B cell (primary cell): ENCODE measurements around the gene STX1B. TPM values are rescaled to one million over a fixed set of nuclear protein-coding genes. Genes with fewer than 3 reads are reported as not detected.

Experiments used
- ATAC-seq: fragments of 200-7000 bp; cut with Tn5 transposase; one replicate; pipeline ENCODE4 v1.10.0; 2021; ENCODE audit warnings: low read depth, mild to moderate bottlenecking, moderate number of reproducible peaks, moderate library complexity
- CTCF ChIA-PET: fragments of 350-600 bp; sonication (Branson Sonifier 250); formaldehyde crosslinking; loops from one replicate; lab custom pipeline; 2021; ENCODE audit warnings: antibody characterized with exemption, inconsistent platforms; lab: Charles Lee
- POLR2A ChIA-PET: fragments of 350-600 bp; sonication (Branson Sonifier 250); formaldehyde crosslinking; loops from one replicate; lab custom pipeline; 2021; ENCODE audit warnings: antibody characterized with exemption; lab: Charles Lee
- DNase-seq: peaks from one replicate; pipeline ENCODE4 v3.0.0; 2013
- H2AFZ ChIP-seq: 2 replicates; pipeline ENCODE4 v1.6.1; 2012; ENCODE audit warnings: mild to moderate bottlenecking, low read depth, low read length; ENCODE audit not compliant: insufficient read depth, poor library complexity, severe bottlenecking
- H3K27ac ChIP-seq, 2 donors: 1 replicate in 1 of 2; 2 replicates in 1 of 2; pipeline ENCODE4 v1.5.1; 2012 to 2013; ENCODE audit warnings: low read length in 2 of 2, mild to moderate bottlenecking in 2 of 2, moderate library complexity in 1 of 2
- H3K27me3 ChIP-seq, 4 experiments: fragments of 200-600 bp in 1 of 4; sonication (generic) in 1 of 4; replicated peaks in 1 of 4; 1 replicate in 2 of 4; 2 replicates in 2 of 4; pipeline versions ENCODE4 v1.6.1 to v1.7.0; 2013 to 2016; ENCODE audit warnings: low read length in 3 of 4, mild to moderate bottlenecking in 2 of 4, mixed read lengths in 1 of 4, moderate library complexity in 1 of 4; ENCODE audit not compliant: insufficient read depth in 4 of 4, control insufficient read depth in 3 of 4; ENCODE audit errors: control extremely low read depth in 1 of 4
- H3K36me3 ChIP-seq, 2 experiments: replicated peaks in 1 of 2; 1 replicate in 1 of 2; 2 replicates in 1 of 2; pipeline versions ENCODE4 v1.6.1 to v1.7.1; 2013; ENCODE audit warnings: low read length in 1 of 2; ENCODE audit not compliant: insufficient read depth in 2 of 2, control insufficient read depth in 1 of 2; ENCODE audit errors: control extremely low read depth in 1 of 2, extremely low read depth in 1 of 2
- H3K4me1 ChIP-seq, 2 donors: fragments of 200-600 bp in 1 of 2; sonication (generic) in 1 of 2; 1 replicate in 1 of 2; 2 replicates in 1 of 2; pipeline versions ENCODE4 v1.5.1 to v1.6.1; 2013 to 2017; ENCODE audit warnings: low read length in 2 of 2; ENCODE audit not compliant: control insufficient read depth in 2 of 2, insufficient read depth in 2 of 2
- H3K4me2 ChIP-seq: replicated peaks from 2 replicates; pipeline ENCODE3; 2012; ENCODE audit warnings: mild to moderate bottlenecking, low read depth, low read length; ENCODE audit not compliant: poor library complexity, severe bottlenecking
- H3K4me3 ChIP-seq, 5 experiments: fragments of 200-600 bp in 1 of 5; sonication (generic) in 1 of 5; 1 replicate in 3 of 5; 2 replicates in 2 of 5; pipeline versions ENCODE4 v1.5.1 to v1.7.0; 2011 to 2016; ENCODE audit warnings: low read length in 4 of 5, mild to moderate bottlenecking in 4 of 5, low read depth in 2 of 5, control low read depth in 1 of 5, moderate library complexity in 1 of 5; ENCODE audit not compliant: insufficient read depth in 1 of 5; ENCODE audit errors: control extremely low read depth in 1 of 5, extremely low read depth in 1 of 5
- H3K79me2 ChIP-seq: fragments of 200-600 bp; sonication (generic); one replicate; pipeline ENCODE4 v1.6.0; 2016; ENCODE audit warnings: low read length; ENCODE audit not compliant: control insufficient read depth, insufficient read depth
- H3K9ac ChIP-seq: fragments of 200-600 bp; sonication (generic); 2 replicates; pipeline ENCODE4 v1.6.1; 2017; ENCODE audit warnings: mild to moderate bottlenecking, low read length, moderate library complexity
- H3K9me3 ChIP-seq, 3 donors: one replicate each; pipeline versions ENCODE4 v1.6.1 to v1.7.1; 2013; ENCODE audit warnings: low read length in 2 of 3; ENCODE audit not compliant: control insufficient read depth in 2 of 3, insufficient read depth in 1 of 3; ENCODE audit errors: control extremely low read depth in 1 of 3
- H4K20me1 ChIP-seq: 2 replicates; pipeline ENCODE4 v1.6.0; 2012; ENCODE audit warnings: mild to moderate bottlenecking, low read length; ENCODE audit not compliant: insufficient read depth, control insufficient read depth, poor library complexity, severe bottlenecking
- H3K27ac Mint-ChIP-seq: one replicate; pipeline ENCODE4 v1.8.0; 2021; ENCODE audit warnings: mixed read lengths
- H3K27me3 Mint-ChIP-seq: one replicate; pipeline ENCODE4 v1.8.0; 2021; ENCODE audit warnings: mixed read lengths
- H3K4me1 Mint-ChIP-seq: one replicate; pipeline ENCODE4 v1.8.0; 2021; ENCODE audit warnings: mixed read lengths
- H3K4me3 Mint-ChIP-seq: one replicate; pipeline ENCODE4 v1.8.0; 2021; ENCODE audit warnings: mixed read lengths
- H3K9me3 Mint-ChIP-seq: one replicate; pipeline ENCODE4 v1.8.0; 2022; ENCODE audit warnings: mixed read lengths; ENCODE audit not compliant: insufficient read depth
- EZH2 ChIP-seq: IDR thresholded peaks from 2 replicates; pipeline ENCODE4 v1.6.1; 2012; ENCODE audit warnings: borderline replicate concordance, low read depth, mild to moderate bottlenecking, moderate library complexity, low read length; ENCODE audit not compliant: insufficient read depth, poor library complexity, severe bottlenecking
- WGBS: methylation state at CpG from one replicate; pipeline ENCODE4 v1.1.5; 2013; ENCODE audit warnings: missing lambda C conversion rate; ENCODE audit not compliant: insufficient coverage; 5-methylcytosine and 5-hydroxymethylcytosine counted together
- intact Hi-C: fragments of 100-400 bp; cut with micrococcal nuclease; formaldehyde crosslinking; loops from one replicate; pipeline ENCODE4 v1.10.0; 2022
- polyA plus RNA-seq: library from polyadenylated mRNA; depleted of rRNA; stranded (reverse); fragments of >200 nt; gene quantifications from 2 replicates; pipeline ENCODE4 v1.2.3, GENCODE V29; 2012
- total RNA-seq, 2 donors: library from RNA; stranded (reverse); fragments of 120-200 nt in 1 of 2; gene quantifications; 1 replicate in 1 of 2; 2 replicates in 1 of 2; pipeline versions ENCODE4 v1.2.3 to v1.2.4, GENCODE V29; 2013 to 2022
- TF ChIP-seq, protein P1 (sequence below): fragments of 200-600 bp; IDR thresholded peaks from one replicate; pipeline ENCODE4 v1.8.0; 2022; ENCODE audit warnings: antibody characterized with exemption, mild to moderate bottlenecking

Gene STX1B
- total and polyA plus RNA-seq, 2 donors (not counting 1 experiment from before 2014, with no cell fraction given) = 2.1 to 2.2 TPM

DNA sequence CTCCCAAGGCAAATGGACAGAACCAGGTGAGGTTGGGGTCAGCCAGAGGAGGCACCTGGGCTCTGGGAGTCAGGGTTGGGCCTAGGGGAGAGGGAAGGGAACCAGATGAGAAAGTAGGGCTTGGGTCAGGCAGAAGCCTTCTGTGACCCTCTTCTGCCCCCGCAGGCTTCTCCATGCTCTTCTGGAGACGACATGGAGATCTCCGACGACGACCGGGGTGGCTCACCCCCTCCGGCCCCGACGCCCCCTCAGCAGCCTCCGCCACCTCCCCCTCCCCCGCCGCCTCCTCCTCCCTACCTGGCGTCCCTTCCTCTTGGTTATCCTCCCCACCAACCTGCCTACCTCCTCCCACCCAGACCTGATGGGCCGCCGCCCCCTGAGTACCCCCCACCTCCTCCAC lies 45.0 kb downstream of the STX1B start:
- DNase-seq (no peak), ATAC-seq (no peak)
- POLR2A ChIA-PET = interaction anchor here (0.7 kb wide), 1 partner anchor 220 kb away, joined by 8 read pairs; no protein-coding TSS in a partner anchor
- no peak overlapping the region for H3K9ac ChIP-seq
- peaks cover 18% of the 10 kb centered on the region for H4K20me1 ChIP-seq
- H3K9me3 ChIP-seq = no peaks in the 10 kb centered on the region
- Mint-ChIP-seq H3K4me1 (peaks cover 2% of the 10 kb centered on the region), H3K27ac (no peak overlapping the region), H3K4me3 (no peak overlapping the region), H3K27me3 (no peaks in the 10 kb centered on the region), H3K9me3 (no peaks in the 10 kb centered on the region)
- H3K36me3 ChIP-seq = peaks cover 9 to 75% of the 10 kb centered on the region in 2 experiments
- H3K4me1 ChIP-seq = no peaks in the 10 kb centered on the region
- no peak overlapping the region for H3K4me2 ChIP-seq
- H3K79me2 ChIP-seq = peaks cover 43% of the 10 kb centered on the region
- H3K4me3 ChIP-seq = no peak overlapping the region
- H2AFZ ChIP-seq = no peak overlapping the region
- no peaks in the 10 kb centered on the region for H3K27me3 ChIP-seq
- H3K27ac ChIP-seq = no peak overlapping the region
- WGBS = 100% methylated on average over 5 of the region's 15 CpGs
- CTCF ChIA-PET = no interaction called here
- TF ChIP-seq EZH2 = no peak
- TF ChIP-seq, protein P1, sequence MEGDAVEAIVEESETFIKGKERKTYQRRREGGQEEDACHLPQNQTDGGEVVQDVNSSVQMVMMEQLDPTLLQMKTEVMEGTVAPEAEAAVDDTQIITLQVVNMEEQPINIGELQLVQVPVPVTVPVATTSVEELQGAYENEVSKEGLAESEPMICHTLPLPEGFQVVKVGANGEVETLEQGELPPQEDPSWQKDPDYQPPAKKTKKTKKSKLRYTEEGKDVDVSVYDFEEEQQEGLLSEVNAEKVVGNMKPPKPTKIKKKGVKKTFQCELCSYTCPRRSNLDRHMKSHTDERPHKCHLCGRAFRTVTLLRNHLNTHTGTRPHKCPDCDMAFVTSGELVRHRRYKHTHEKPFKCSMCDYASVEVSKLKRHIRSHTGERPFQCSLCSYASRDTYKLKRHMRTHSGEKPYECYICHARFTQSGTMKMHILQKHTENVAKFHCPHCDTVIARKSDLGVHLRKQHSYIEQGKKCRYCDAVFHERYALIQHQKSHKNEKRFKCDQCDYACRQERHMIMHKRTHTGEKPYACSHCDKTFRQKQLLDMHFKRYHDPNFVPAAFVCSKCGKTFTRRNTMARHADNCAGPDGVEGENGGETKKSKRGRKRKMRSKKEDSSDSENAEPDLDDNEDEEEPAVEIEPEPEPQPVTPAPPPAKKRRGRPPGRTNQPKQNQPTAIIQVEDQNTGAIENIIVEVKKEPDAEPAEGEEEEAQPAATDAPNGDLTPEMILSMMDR = no peak
- intact Hi-C loops = no loop called here

DNA sequence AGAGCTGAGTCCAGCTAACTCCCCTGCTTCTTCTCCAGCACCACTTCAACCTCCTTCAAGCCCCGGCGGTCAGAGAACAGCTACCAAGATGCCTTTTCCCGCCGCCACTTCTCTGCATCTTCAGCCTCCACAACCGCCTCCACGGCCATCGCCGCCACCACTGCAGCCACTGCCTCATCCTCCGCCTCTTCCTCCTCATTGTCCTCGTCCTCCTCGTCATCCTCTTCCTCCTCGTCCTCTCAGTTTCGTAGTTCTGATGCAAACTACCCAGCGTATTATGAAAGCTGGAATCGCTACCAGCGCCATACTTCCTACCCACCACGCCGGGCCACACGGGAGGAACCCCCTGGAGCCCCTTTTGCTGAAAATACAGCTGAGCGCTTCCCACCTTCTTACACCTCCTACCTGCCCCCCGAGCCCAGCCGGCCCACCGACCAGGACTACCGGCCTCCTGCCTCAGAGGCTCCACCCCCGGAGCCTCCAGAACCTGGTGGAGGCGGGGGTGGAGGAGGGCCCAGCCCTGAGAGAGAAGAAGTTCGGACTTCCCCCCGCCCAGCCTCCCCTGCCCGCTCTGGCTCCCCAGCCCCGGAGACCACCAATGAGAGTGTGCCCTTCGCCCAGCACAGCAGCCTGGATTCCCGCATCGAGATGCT lies 45.7 kb downstream of the STX1B start:
- peaks cover 51% of the 10 kb centered on the region for H3K79me2 ChIP-seq
- H4K20me1 ChIP-seq = peaks cover 18% of the 10 kb centered on the region
- no peak overlapping the region for H2AFZ ChIP-seq
- no peak overlapping the region for H3K27ac ChIP-seq
- 93% methylated on average over 29 of the region's 33 CpGs for WGBS
- peaks cover 9 to 78% of the 10 kb centered on the region in 2 experiments for H3K36me3 ChIP-seq
- CTCF ChIA-PET = no interaction called here
- no peak for ATAC-seq
- no peak overlapping the region for H3K4me2 ChIP-seq
- no peak overlapping the region for H3K9ac ChIP-seq
- no peaks in the 10 kb centered on the region for H3K9me3 ChIP-seq
- H3K4me1 ChIP-seq = no peaks in the 10 kb centered on the region
- no peaks in the 10 kb centered on the region for H3K27me3 ChIP-seq
- Mint-ChIP-seq H3K4me3 (no peak overlapping the region), H3K9me3 (no peaks in the 10 kb centered on the region), H3K27me3 (no peaks in the 10 kb centered on the region), H3K4me1 (peaks cover 9% of the 10 kb centered on the region), H3K27ac (no peak overlapping the region)
- no peak overlapping the region for H3K4me3 ChIP-seq
- no peak for DNase-seq
- TF ChIP-seq, protein P1 = no peak
- no peak for TF ChIP-seq EZH2
- intact Hi-C loops = no loop called here
- POLR2A ChIA-PET = no interaction called here
